ENCODE data around the gene DLGAP5.
A peak's percentile ranks its signal among the peaks of the same experiment; 100 is the strongest.

DLGAP5 gene, protein sequence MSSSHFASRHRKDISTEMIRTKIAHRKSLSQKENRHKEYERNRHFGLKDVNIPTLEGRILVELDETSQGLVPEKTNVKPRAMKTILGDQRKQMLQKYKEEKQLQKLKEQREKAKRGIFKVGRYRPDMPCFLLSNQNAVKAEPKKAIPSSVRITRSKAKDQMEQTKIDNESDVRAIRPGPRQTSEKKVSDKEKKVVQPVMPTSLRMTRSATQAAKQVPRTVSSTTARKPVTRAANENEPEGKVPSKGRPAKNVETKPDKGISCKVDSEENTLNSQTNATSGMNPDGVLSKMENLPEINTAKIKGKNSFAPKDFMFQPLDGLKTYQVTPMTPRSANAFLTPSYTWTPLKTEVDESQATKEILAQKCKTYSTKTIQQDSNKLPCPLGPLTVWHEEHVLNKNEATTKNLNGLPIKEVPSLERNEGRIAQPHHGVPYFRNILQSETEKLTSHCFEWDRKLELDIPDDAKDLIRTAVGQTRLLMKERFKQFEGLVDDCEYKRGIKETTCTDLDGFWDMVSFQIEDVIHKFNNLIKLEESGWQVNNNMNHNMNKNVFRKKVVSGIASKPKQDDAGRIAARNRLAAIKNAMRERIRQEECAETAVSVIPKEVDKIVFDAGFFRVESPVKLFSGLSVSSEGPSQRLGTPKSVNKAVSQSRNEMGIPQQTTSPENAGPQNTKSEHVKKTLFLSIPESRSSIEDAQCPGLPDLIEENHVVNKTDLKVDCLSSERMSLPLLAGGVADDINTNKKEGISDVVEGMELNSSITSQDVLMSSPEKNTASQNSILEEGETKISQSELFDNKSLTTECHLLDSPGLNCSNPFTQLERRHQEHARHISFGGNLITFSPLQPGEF

GRCh38 chr14:55191203-55192053 lies at the start of gene DLGAP5:
Gene DLGAP5, minus strand, starts transcription at chr14:55191585. Its CDS starts 2,406 bp downstream, at chr14:55189179.
- peak; percentile 90 for DNase-seq (ENCODE audit: low read depth, low spot score)

GRCh38 chr14:55240526-55241178 lies 49.3 kb upstream of the DLGAP5 start:
- no peak for DNase-seq (ENCODE audit: low read depth, low spot score)

GRCh38 chr14:55239320-55239719 lies 47.9 kb upstream of the DLGAP5 start:
- DNase-seq (ENCODE audit: low read depth, low spot score): no peak

DNA sequence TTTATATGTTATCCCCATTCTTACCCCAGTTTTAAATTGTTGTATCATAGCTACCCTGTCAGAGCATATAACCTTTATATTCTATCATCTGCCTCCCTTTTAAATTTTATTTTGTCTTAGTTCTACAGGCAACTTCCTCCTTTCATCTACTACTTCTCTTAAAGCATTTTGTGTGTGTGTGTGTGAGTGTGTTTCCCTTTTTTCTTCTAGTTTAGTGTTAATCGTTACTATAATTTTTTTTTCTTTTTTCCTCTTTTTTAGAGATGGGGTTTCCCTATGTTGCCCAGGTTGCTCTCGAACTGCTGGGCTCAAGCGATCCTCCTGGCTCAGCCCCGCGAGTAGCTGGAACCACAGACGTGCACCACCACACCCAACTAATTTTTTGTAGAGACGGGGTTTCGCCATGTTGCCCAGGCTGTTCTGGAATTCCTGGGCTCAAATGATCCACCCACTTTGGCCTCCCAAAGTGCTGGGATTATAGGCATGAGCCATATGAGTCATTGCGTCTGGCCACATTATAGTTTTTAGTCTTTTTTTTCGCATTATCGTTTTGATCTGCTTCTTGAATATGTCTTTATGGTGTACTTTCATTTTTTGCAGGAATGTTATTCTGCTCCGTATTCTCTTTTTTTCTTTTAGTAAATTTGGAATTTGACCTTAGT lies 46.8 kb upstream of the DLGAP5 start:
- no peak for DNase-seq (ENCODE audit: low read depth, low spot score)

- DNase-seq (ENCODE audit: low read depth, low spot score): no peak
Observed at GRCh38 chr14:55233591-55233990, 42.2 kb upstream of the DLGAP5 start.

DNA sequence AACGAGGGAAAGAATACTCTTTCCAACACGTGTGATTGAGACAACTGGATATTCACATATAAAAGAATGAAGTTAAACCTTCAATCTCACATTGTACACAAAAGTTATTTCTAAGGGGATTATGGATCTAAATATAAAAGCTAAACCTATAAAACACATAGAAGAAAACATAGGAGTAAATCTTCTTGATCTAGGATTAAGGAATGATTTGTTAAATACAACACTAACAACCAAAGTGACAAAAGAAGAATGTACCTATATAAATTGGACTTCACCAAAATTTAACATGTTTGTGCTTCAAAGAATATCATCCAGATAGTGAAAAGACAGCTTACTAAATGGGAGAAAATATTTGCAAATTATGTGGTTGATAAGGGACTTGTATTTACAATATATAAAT lies 36.9 kb upstream of the DLGAP5 start:
- no peak for DNase-seq (ENCODE audit: low read depth, low spot score)

DNA sequence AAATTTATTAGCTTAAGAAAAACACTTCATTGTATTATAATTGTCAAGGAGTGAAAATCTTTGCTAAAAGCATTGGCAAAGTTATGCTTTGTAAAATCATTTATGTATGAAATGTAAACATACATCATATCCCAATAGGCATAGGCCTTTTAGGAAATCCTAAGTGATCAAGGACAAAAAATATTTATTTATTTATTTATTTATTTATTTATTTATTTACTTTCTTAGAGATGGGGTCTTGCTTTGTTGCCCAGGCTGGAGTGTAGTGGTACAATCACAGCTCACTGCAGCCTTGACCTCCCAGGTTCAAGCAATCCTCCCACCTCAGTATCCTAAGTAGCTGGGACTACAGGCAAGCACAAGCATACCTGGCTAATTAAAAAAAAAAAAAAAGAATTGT lies 32.0 kb upstream of the DLGAP5 start:
- DNase-seq (ENCODE audit: low read depth, low spot score): no peak

DNA sequence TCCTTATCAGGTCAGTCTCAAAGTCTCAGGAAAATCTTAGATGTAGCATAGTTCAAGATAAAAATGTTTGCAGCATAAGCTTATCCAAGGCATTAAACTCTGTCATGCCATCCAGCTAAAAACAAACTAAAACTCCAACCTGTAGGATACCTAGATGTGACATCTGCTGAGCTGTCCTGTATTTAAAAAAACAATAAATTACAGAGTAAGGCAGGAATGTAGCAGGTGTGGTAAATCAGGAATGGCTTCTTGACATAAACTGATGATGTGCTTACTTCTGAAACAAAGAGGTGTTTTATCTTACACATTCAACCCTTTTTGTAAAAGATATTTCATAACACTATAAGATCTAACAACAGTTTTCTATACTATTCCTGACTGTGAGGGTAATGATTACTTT lies 30.6 kb upstream of the DLGAP5 start:
- no peak for DNase-seq (ENCODE audit: low read depth, low spot score)

GRCh38 chr14:55221186-55221585 lies 29.8 kb upstream of the DLGAP5 start:
- DNase-seq (ENCODE audit: low read depth, low spot score): no peak

DNA sequence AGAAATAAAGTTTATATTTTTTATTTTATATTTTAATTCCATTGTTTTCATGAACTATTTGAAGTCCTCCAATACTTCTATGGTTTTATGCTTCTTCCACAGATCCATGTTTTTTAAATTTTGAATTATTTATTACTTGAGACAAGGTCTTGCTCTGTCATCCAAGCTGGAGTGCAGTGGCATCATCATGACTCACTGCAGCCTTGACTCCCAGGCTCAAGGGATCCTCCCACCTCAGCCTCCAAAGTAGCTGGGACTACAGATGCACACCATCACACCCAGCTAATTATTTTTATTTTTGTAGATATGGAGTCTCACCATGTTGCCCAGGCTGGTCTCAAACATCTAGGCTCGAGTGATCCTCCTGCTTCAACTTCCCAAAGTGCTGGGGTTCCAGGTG lies 28.8 kb upstream of the DLGAP5 start:
- DNase-seq (ENCODE audit: low read depth, low spot score): no peak

GRCh38 chr14:55212634-55213033 lies 21.2 kb upstream of the DLGAP5 start:
- DNase-seq (ENCODE audit: low read depth, low spot score): no peak

DNA sequence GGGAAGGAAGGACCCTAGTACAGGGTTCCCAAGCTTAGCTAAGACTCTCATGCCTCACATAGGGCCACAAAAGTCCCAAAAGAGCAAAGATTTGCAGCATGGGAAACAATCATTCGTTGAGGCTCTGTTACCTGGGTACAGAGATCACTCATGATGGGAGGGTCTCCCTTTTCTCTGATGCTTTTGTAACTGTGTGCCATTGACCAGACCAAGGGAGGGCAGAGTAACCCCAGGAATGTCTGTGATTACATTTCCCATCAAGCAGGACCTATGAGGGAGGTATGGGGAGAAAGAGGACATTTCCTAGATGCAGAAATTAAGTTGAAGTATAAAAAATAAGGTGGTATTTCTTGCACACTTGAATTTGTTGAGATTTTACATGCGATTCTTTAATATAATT lies 16.4 kb upstream of the DLGAP5 start:
- DNase-seq (ENCODE audit: low read depth, low spot score): no peak

DNA sequence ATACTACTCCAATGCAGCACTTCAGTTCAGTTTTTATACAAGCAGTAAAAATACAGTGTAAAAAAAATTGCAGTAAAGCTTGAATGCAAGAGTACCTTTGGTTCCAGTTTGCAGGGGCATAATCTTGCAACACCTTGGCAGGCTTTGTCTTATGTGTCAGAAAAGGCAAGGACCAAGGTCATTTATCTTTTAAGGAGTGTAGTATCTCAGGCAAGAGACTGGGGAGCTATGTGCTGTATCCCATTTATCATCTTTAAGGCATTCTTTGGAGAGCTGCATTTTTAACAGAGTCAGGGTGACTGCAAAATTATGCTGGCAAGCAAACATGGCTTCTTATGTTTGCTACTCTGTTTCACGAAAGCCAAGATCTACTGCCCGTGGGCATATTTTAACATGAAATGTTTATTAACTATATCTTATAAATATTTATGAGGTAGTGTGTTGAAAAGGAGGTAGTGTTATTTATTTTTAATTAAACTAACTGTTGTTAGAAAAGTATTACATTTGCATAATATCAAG lies 14.8 kb upstream of the DLGAP5 start:
- no peak for DNase-seq (ENCODE audit: low read depth, low spot score)

DNA sequence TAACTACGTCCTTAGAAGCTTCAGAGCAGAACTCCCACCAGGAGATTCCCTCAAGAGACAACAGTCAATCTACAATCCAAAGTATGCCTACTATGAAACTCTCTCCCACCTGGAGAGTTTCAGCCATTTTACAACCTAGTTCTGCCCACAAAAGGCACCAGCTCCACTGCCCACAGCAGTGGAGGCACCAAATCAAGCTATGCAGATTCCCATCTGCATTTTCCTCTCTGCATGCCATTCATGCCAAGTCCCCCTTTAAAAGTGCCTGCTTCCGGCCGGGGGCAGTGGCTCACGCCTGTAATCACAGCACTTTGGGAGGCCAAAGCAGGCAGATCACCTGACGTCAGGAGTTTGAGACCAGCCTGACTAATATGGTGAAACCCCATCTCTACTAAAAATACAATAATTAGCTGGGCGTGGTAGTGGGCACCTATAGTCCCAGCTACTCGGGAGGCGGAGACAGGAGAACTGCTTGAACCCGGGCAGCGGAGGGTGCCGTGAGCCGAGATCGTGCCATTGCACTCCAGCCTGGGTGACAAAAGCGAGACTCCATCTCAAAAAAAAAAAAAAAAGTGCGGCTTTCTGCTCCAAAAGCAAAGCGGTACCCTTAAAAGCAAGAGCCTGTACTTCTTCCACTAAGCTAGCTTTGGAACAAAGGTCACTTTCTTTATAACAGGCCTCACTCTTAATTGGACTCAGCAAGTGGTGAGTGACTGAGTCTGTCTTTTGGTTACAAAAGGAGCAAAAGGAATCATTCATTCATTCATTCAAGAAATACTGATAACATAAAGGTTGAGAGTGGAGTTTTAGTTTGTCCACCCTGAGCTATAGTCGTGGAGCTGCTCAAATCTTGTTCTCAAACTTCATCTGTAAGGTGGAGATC lies 10.1 kb upstream of the DLGAP5 start:
- no peak for DNase-seq (ENCODE audit: low read depth, low spot score)

DNA sequence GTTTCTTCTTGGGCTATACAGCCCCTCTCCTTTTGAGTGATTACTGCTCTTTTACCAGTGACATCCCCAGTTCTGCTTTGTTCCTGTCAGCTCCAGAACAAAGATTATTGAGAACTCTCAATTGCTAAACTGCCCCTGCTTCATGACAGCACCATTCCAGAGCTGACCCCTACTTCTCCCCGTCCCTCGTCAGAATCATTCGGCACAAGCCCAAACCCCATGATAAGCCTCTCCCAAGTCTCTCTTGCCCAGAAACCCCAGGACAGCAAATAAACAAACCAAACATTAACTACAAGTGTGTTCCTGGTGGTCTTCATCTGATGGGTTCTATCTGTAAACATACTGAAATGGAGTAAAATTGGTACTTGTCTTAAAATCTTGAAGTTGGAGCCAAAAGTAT lies 9.3 kb upstream of the DLGAP5 start:
- no peak for DNase-seq (ENCODE audit: low read depth, low spot score)

DNA sequence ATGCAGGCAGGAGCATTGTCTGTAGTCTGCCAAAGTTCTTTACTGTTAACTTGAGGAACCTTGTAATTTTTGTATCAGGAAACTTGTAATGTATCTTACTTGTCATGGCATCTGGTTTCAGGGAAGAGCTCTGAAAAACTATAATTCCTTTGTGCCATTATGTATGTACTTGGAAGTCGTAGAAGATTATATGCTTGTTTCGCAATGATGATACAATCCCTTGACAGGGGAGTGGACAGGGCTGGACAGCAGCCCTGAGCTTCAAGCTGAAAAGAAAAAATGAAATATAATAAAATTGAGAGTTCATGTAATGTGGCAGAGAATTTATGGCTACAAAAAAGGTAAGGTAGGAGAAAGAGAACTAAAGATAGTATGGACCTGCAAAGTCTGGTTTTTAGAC lies 7.4 kb upstream of the DLGAP5 start:
- no peak for DNase-seq (ENCODE audit: low read depth, low spot score)

DNA sequence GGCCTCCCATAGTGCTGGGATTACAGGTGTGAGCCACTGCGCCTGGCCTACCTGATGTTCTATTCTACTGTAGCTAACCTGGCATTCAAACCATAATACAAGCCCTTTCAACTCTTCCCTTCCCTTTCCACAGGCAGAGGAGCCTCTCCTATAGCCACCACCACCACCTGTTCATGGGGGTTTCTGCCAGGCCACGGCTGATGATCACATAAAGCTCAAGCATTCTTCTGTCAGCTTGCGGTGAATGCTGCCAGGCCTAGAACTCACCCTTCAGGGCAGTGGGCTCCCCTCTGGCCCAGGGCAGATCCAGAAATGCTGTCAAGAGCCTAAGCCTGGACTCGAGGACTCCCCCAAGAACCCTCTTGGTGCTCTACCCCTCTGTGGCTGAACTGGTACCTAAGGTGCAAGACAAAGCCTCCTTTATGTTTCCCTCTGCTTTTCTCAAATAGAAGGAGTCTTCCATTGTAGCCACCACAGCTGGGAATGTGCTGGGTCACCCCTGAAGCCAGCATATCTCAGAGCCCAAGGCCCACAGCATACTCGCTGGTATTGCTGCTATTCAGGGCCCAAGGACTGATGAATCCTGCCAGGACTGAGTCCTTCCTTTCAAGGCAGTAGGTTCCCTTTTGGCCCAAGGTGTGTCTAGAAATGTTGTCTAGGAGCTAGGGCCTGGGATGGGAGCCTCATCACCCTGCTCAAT lies 3.4 kb upstream of the DLGAP5 start:
- DNase-seq (ENCODE audit: low read depth, low spot score): no peak

DNA sequence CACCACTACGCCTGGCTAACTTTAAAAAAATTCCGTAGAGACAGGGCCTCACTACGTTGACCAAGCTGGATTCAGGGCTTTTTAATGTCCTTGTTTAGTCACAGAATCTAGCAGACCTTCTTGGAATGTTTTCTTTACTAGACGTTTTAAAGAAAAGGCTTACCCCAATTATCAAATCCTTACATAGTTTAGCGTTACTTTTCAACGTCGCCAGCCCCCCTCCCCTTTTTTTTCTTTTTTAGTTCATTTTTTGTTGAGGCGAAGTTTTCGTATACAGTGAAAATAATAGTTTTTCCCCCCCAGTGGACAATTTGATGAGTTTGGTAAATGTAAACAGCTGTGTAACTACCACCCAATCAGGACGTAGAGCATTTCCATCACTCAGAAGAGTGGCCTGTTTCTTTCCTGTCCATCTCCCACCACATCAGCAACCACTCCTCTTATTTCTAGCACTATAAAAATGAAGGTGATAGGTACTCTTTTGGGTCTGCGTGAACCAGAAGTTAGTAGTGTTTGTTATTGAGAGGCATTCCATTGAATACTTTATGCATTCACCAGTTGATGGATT lies 753 bp upstream of the DLGAP5 start:
- no peak for DNase-seq (ENCODE audit: low read depth, low spot score)

DNA sequence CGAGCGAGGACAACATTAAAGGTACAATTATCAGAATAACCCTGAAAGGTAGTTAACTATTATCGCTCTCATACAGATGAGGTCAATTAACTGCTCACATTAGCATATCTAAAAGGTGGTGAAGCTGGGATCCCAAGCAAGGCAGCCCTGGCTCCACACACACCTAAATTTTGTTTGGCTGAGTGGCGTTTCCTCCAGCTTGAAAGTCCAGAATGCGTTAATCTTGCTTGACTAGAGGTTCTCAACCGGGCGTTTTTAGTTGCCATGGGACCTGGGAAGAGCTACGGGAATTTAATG lies 531 bp downstream of the DLGAP5 start:
- DNase-seq (ENCODE audit: low read depth, low spot score): no peak

Data from smooth muscle cell of the brain vasculature (primary cell).